IgD-negative memory B cell (primary cell): Measurements from ENCODE around the gene IL19. TPM values are rescaled to one million over a fixed set of nuclear protein-coding genes. Genes with fewer than 3 reads are reported as not detected.

Experiments
- H3K27ac Mint-ChIP-seq, 3 donors: one replicate each; pipeline ENCODE4 v1.8.0; 2020 to 2022; ENCODE audit warnings: mild to moderate bottlenecking in 3 of 3, mixed read lengths in 3 of 3, moderate library complexity in 1 of 3
- H3K27me3 Mint-ChIP-seq: one replicate; pipeline ENCODE4 v1.8.0; 2021; ENCODE audit warnings: mixed read lengths
- H3K36me3 Mint-ChIP-seq: one replicate; pipeline ENCODE4 v1.8.0; 2020; ENCODE audit warnings: mild to moderate bottlenecking, mixed read lengths
- H3K4me1 Mint-ChIP-seq, 3 donors: one replicate each; pipeline ENCODE4 v1.8.0; 2020 to 2022; ENCODE audit warnings: mixed read lengths in 3 of 3, mild to moderate bottlenecking in 1 of 3
- H3K4me3 Mint-ChIP-seq, 4 donors: one replicate each; pipeline ENCODE4 v1.8.0; 2020 to 2022; ENCODE audit warnings: mild to moderate bottlenecking in 4 of 4, mixed read lengths in 4 of 4, moderate library complexity in 3 of 4
- H3K9me3 Mint-ChIP-seq, 3 donors: one replicate each; pipeline ENCODE4 v1.8.0; 2020 to 2021; ENCODE audit warnings: mixed read lengths in 3 of 3, mild to moderate bottlenecking in 1 of 3
- polyA plus RNA-seq: library from polyadenylated mRNA; unstranded; fragments of 300-500 nt; fragmentation: Illumina TruSeq; gene quantifications from one replicate; pipeline ENCODE4 v1.2.3, GENCODE V29; 2021

The IL19 gene
- polyA plus RNA-seq, 1 donor from 2014 or later = not detected

DNA sequence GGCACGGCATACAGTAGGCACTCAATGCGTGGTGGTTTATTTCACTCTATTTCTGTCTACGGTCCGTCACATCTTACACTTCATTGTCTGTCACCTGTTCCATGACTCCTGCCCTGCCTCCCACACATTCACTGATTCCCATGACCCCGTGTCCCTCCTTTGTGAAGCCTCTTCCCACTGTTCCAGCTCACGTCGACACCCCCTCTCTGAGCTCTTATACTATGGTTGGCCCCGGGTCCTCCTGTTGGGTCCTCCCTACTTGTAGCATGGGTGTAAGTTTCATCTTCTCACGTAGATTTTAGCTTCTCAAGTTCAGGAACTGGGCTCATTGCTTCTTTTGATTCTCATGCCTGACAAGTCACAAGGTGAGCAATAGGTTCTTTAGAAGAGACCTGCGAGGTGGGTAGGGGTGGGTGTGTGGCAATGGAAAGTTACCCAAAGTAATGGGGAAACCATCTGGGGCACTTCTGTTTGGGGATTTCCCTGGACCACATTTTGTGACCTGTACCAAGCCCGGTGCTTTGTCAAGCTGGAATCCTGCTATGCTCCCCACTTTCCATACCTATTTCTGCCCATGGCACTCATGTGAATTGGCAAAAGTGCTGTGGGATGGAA, 23.8 kb downstream of the IL19 start:
- H3K4me3 Mint-ChIP-seq = peak overlapping the region in 2 of 4 donors; percentile 44 to 65
- peaks cover 12% of the 10 kb centered on the region for H3K27me3 Mint-ChIP-seq
- H3K4me1 Mint-ChIP-seq = peaks cover 23 to 52% (median 34%) of the 10 kb centered on the region in 3 donors
- peak overlapping the region; percentile 39 to 73 (median 67) for H3K27ac Mint-ChIP-seq
- peaks cover 2% of the 10 kb centered on the region for H3K36me3 Mint-ChIP-seq
- H3K9me3 Mint-ChIP-seq = no peaks in the 10 kb centered on the region

DNA sequence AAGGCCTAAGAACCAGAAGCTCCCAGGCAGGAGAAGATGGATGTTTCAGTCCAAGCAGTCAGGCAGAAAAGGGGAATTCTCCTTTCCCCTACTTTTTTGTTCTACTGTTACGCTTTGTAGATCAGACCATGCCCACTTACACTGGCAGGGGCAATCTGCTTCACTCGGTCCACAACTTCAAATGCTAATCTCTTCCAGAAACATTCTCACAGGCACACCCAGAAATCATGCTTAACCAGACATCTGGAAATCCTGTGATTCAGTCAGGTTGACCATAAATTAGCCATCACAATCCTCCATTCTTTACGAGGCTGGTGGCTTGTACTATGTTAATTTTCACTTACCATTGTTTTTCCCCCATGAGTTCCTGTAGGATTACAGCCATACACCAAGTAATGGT, 25.5 kb downstream of the IL19 start:
- no peaks in the 10 kb centered on the region for H3K9me3 Mint-ChIP-seq
- H3K27me3 Mint-ChIP-seq = peaks cover 9% of the 10 kb centered on the region
- no peak overlapping the region for H3K4me3 Mint-ChIP-seq
- no peak overlapping the region for H3K27ac Mint-ChIP-seq
- peaks cover 14 to 43% (median 29%) of the 10 kb centered on the region in 3 donors for H3K4me1 Mint-ChIP-seq
- H3K36me3 Mint-ChIP-seq = peaks cover 2% of the 10 kb centered on the region

DNA sequence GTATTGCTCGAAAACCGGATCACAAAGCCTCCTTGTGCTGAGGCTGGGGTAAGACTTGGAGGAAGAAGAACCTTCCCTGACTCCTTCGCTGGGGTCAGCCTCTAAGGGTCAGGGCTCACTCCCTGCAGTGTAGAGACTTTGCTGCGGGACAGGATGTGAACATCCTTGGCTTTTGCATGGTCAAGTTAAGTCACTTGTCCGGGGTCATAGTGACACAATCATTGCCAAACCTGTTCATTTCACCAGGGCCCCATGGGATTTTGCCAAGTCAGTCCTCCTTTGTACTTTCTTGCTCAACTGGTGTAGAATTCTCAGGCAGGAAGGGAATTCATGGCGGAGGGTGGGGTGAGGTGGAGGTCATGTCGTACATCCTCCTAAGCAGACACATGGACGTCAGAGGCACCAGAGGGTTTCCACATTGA, 26.4 kb downstream of the IL19 start:
- Mint-ChIP-seq H3K27me3 (peaks cover 9% of the 10 kb centered on the region), H3K36me3 (peaks cover 2% of the 10 kb centered on the region), H3K4me1 (peaks cover 9 to 39% (median 26%) of the 10 kb centered on the region in 3 donors), H3K4me3 (no peak overlapping the region), H3K27ac (peak overlapping the region in 1 of 3 donors; percentile 18), H3K9me3 (no peaks in the 10 kb centered on the region)

DNA sequence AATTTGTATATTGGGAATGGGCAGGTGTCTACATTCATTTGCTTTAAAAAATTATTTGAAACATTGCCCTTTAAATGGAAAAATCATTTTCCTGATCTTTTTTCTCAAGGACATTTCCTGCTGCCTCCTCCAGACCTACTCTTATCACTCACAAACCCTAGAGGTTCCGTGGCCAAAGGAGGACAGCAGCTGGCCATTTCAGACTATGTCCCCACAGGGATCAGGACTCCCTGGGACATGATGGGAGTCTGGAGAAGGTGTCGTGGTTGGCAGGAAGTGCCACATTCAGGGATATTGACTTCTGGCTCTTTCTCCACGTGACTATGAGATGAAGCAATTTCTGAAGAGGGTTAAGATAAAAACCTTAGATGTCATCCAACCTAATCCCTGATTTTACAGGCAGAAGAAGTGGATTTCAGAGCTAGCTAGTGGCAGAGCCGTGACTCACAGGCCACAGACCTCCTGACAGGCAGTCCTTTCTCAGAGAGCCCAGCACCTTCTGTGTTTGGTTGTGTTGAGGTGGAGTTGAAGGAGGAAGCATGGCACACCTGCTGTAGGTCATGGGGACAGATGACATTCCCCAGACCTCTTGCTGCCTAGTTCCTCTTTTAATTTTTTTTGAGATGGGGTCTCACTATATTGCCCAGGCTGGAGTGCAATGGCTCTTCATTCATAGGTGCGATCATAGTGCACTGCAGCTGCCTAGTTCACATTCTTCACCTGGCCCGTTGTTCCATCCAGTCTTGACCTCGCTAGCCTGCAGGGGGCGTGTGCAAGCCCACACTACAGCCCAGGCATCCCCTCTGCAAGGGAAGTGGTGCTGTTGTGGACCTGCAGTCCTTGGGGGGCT, 27.2 kb downstream of the IL19 start:
- Mint-ChIP-seq H3K36me3 (peaks cover 2% of the 10 kb centered on the region), H3K27me3 (peaks cover 9% of the 10 kb centered on the region), H3K4me3 (no peak overlapping the region), H3K4me1 (peaks cover 9 to 39% (median 25%) of the 10 kb centered on the region in 3 donors), H3K9me3 (no peaks in the 10 kb centered on the region), H3K27ac (peak overlapping the region in 2 of 3 donors; percentile 48 to 73)

- Mint-ChIP-seq H3K27ac (peak overlapping the region in 2 of 3 donors; percentile 48 to 73), H3K4me3 (no peak overlapping the region), H3K4me1 (peaks cover 15 to 38% (median 30%) of the 10 kb centered on the region in 3 donors), H3K36me3 (peaks cover 2% of the 10 kb centered on the region), H3K27me3 (peaks cover 9% of the 10 kb centered on the region), H3K9me3 (no peaks in the 10 kb centered on the region)
These were observed 27.9 kb downstream of the IL19 start for GRCh38 chr1:206798384-206798996.

GRCh38 chr1:206799311-206799710, 28.7 kb downstream of the IL19 start:
- H3K27me3 Mint-ChIP-seq = peaks cover 5% of the 10 kb centered on the region
- H3K4me3 Mint-ChIP-seq = no peak overlapping the region
- peaks cover 1% of the 10 kb centered on the region for H3K36me3 Mint-ChIP-seq
- no peaks in the 10 kb centered on the region for H3K9me3 Mint-ChIP-seq
- peaks cover 15 to 35% (median 29%) of the 10 kb centered on the region in 3 donors for H3K4me1 Mint-ChIP-seq
- no peak overlapping the region for H3K27ac Mint-ChIP-seq

GRCh38 chr1:206800411-206800810, 29.8 kb downstream of the IL19 start:
- no peak overlapping the region for H3K4me3 Mint-ChIP-seq
- no peaks in the 10 kb centered on the region for H3K9me3 Mint-ChIP-seq
- peaks cover 12 to 28% (median 27%) of the 10 kb centered on the region in 3 donors for H3K4me1 Mint-ChIP-seq
- H3K27ac Mint-ChIP-seq = peak overlapping the region in 1 of 3 donors; percentile 20
- H3K27me3 Mint-ChIP-seq = peaks cover 2% of the 10 kb centered on the region
- H3K36me3 Mint-ChIP-seq = no peaks in the 10 kb centered on the region

DNA sequence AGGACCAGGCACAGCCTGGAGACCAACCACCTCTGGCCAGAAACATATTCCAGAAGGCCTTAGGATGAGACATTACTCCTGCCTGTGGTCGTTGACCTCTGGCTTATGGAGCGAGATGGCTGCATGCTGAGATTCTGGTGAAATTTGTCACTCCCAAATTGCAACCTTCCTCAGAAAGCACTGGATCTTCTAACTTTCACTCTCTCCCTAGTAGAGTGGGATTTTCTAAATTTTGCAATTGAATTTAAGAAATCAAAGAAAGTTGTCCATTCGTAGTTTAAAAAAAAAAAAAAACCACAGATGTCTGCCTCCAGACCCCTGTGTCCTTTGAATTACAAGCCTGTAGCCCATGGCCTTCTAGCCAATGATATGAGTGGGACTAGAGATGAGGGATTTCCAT, 30.3 kb downstream of the IL19 start:
- Mint-ChIP-seq H3K36me3 (no peaks in the 10 kb centered on the region), H3K4me3 (no peak overlapping the region), H3K4me1 (peaks cover 12 to 27% (median 25%) of the 10 kb centered on the region in 3 donors), H3K9me3 (no peaks in the 10 kb centered on the region), H3K27ac (no peak overlapping the region), H3K27me3 (no peaks in the 10 kb centered on the region)

GRCh38 chr1:206801467-206801866, 30.9 kb downstream of the IL19 start:
- no peak overlapping the region for H3K4me3 Mint-ChIP-seq
- H3K27ac Mint-ChIP-seq = peak overlapping the region in 2 of 3 donors; percentile 9 to 47
- H3K27me3 Mint-ChIP-seq = no peaks in the 10 kb centered on the region
- H3K36me3 Mint-ChIP-seq = no peaks in the 10 kb centered on the region
- no peaks in the 10 kb centered on the region for H3K9me3 Mint-ChIP-seq
- peaks cover 12 to 27% (median 24%) of the 10 kb centered on the region in 3 donors for H3K4me1 Mint-ChIP-seq

GRCh38 chr1:206802401-206802800, 31.8 kb downstream of the IL19 start:
- no peaks in the 10 kb centered on the region for H3K9me3 Mint-ChIP-seq
- H3K4me3 Mint-ChIP-seq = peak overlapping the region in 1 of 4 donors; percentile 28
- H3K27me3 Mint-ChIP-seq = no peaks in the 10 kb centered on the region
- peak overlapping the region; percentile 32 to 97 (median 76) for H3K27ac Mint-ChIP-seq
- no peaks in the 10 kb centered on the region for H3K36me3 Mint-ChIP-seq
- peaks cover 12 to 27% (median 24%) of the 10 kb centered on the region in 3 donors for H3K4me1 Mint-ChIP-seq

GRCh38 chr1:206803221-206803730, 32.7 kb downstream of the IL19 start:
- Mint-ChIP-seq H3K36me3 (no peaks in the 10 kb centered on the region), H3K27ac (peak overlapping the region; percentile 32 to 97 (median 86)), H3K27me3 (no peaks in the 10 kb centered on the region), H3K4me3 (peak overlapping the region in 2 of 4 donors; percentile 0 to 38), H3K4me1 (peaks cover 12 to 22% (median 19%) of the 10 kb centered on the region in 3 donors), H3K9me3 (no peaks in the 10 kb centered on the region)

GRCh38 chr1:206804156-206804737, 33.7 kb downstream of the IL19 start:
- Mint-ChIP-seq H3K27ac (peak overlapping the region in 2 of 3 donors; percentile 32 to 97), H3K36me3 (no peaks in the 10 kb centered on the region), H3K4me3 (no peak overlapping the region), H3K27me3 (no peaks in the 10 kb centered on the region), H3K4me1 (peaks cover 16 to 20% (median 19%) of the 10 kb centered on the region in 3 donors), H3K9me3 (no peaks in the 10 kb centered on the region)

DNA sequence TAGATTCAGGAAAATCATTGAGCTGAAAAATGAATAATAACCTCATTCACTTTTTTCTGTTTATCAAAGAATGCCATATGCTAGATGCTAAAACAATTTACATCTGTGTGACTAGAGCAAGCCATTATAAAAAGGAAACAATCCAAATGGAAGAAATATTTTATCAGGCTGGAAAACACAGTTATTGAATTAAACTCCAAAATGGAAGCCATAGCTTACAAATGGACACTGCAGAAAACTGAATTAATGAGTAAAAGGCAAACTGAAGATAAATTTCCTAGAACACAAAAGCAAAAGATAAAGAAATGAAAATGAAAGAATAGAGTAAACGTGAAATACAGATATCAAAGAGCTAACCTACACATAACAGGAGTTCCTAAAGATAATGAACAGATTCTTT, 34.8 kb downstream of the IL19 start:
- H3K27ac Mint-ChIP-seq = no peak overlapping the region
- no peaks in the 10 kb centered on the region for H3K9me3 Mint-ChIP-seq
- no peaks in the 10 kb centered on the region for H3K27me3 Mint-ChIP-seq
- no peak overlapping the region for H3K4me3 Mint-ChIP-seq
- peaks cover 18 to 21% (median 19%) of the 10 kb centered on the region in 3 donors for H3K4me1 Mint-ChIP-seq
- no peaks in the 10 kb centered on the region for H3K36me3 Mint-ChIP-seq

GRCh38 chr1:206808615-206809014, 38.0 kb downstream of the IL19 start:
- peaks cover 2 to 10% (median 3%) of the 10 kb centered on the region in 3 donors for H3K9me3 Mint-ChIP-seq
- peaks cover 9 to 15% (median 15%) of the 10 kb centered on the region in 3 donors for H3K4me1 Mint-ChIP-seq
- H3K27ac Mint-ChIP-seq = peak overlapping the region in 1 of 3 donors; percentile 17
- H3K36me3 Mint-ChIP-seq = no peaks in the 10 kb centered on the region
- no peaks in the 10 kb centered on the region for H3K27me3 Mint-ChIP-seq
- H3K4me3 Mint-ChIP-seq = no peak overlapping the region
